Endometrial microvascular endothelial cells (primary cell): ENCODE measurements around the gene PSKH1. TPM values are rescaled to one million over a fixed set of nuclear protein-coding genes. Genes with fewer than 3 reads are reported as not detected.

Experiments
- in situ Hi-C: cut with HindIII; loops from 2 replicates; pipeline ENCODE4 v1.10.0; 2017; ENCODE audit warnings: low sequenced_read_pairs, low pct_unique_long_range_greater_than_20kb; ENCODE audit errors: inconsistent ontology term
- total RNA-seq: library from RNA; depleted of rRNA; stranded (reverse); fragments of >200 nt; gene quantifications from one replicate; pipeline ENCODE4 v1.2.3, GENCODE V29; 2015; ENCODE audit errors: inconsistent ontology term

PSKH1 gene
- total RNA-seq, 1 donor from 2014 or later: 6.9 TPM

- in situ Hi-C loops: no loop called here
These were observed 52.4 kb downstream of the PSKH1 start for GRCh38 chr16:67945392-67945933.

DNA sequence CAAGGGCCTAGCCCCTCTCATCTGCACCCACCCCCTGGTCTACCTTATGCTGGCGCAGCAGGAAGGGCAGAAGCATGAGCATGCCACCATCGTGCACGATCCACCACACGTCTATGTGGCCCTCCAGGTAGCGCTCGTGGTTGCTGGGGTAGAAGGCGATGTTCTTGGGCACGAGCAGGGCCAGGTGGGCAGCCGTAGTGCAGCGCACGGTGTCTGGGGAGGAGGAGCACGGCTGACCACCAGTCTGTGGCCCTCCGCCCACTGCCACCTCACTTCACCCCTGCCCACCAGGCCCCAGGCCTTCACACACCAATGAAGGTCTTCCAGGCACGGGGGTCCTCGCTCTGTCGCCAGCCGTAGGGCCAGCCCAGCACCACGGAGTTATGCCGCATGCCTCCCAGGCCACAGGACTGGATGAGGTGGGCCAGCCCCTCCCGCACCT is 53.1 kb downstream of the PSKH1 start:
- in situ Hi-C loops: no loop called here

- in situ Hi-C loops: no loop called here
These were observed 54.0 kb downstream of the PSKH1 start for GRCh38 chr16:67946966-67947558.

DNA sequence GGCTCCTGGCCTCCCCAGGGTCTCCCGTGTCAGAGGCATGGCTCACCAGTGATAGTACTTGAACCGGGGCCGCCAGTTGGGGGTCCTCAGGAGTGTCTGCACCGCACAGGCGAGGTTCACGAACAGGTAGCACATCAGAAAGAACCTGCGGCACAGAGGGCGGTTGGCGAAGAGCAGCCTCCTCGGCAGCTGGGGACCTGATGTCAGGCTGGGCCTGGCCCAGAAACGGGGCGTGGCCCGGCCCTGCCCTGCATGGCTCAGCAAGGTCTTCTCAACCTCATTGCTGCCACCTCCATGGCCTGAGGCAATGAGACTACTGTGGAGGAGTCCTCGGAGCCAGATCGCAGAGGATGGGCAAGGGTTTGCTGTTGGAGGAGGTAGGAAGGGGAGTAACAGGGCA is 55.0 kb downstream of the PSKH1 start:
- in situ Hi-C loops: no loop called here

GRCh38 chr16:67949645-67950044 is 56.6 kb downstream of the PSKH1 start:
- in situ Hi-C loops: no loop called here

GRCh38 chr16:67950335-67950843 is 57.3 kb downstream of the PSKH1 start:
- in situ Hi-C loops: no loop called here

DNA sequence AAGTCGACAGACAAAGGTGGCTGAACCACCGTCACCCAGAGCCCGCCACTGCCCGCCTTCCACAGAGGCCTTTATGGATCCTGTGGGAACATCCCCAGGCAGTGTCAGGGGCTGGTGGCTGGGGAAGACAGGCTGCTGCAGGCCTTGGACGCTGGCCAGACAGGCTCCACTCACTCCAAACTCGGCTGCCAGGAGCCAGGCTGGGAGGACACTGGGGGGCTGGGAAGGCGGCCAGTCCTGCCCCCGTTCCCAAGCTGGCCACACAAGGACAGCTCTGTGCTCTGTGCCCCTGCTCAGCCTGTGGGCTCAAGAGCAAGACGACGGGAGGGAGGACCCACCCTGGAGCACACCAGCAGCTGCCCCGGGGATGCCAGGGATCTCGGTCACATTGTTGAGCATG is 58.4 kb downstream of the PSKH1 start:
- in situ Hi-C loops: no loop called here

GRCh38 chr16:67953641-67954375 is 60.8 kb downstream of the PSKH1 start:
- in situ Hi-C loops: no loop called here

- in situ Hi-C loops: no loop called here
These were observed 61.6 kb downstream of the PSKH1 start for GRCh38 chr16:67954421-67955196.

GRCh38 chr16:67957622-67958021 is 64.6 kb downstream of the PSKH1 start:
- in situ Hi-C loops: no loop called here

DNA sequence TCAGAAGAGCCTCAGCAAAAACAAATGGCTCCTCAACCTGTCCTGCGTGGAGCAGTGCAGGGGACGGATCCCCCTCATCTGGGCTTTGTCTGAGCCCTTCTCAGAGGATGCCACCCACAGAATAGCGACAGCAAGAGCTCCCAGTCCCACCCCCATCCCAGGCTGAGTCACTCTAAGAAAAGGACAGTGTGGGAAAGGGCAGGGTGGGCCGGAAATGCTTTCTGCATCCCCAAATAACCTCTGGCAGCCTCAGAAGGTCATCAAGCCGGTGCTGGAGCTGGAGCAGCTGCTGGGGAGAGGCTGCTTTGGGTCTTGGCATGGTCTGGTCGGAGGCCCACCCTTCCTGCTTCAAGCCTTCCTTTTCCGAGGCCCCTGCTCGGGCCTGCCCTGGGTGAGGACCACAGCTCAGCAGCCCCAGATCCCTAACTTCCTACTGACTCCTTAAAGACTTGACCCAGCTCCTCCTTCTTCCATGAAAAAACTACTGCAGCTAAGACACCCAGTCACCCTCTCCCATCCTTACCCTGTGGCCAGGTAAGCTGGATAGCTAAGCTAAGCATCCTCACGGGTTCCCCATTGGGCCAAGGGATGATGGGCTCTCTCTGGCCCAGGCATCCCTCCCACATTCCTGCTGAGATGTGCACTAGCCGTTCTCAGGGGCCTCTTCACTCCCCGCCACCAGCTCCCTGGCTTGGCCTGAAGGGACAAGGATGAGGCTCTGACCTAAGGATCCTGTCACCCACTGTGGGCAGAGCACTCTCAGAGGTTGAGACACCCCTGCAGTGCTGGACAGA is 66.7 kb downstream of the PSKH1 start:
- in situ Hi-C loops: no loop called here

DNA sequence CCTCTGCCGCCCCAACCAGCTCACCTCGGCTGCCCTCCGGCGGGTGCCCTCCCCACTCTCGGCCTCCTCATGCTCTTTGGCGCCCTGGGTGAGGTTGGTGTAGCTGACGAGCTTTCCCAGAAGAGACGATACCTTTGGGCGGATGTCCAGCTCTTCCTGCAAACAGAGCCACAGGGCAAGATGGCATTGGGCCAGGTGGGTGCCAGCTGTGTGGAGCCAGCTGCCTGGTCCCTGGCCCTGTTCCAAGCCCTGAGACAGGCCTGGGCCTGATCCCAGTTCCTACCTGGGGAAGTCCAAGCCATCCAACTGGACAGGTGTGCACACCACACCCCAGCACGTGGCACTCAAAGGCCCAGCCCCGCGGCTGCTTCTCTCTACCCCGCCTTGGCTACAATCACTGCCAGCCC is 68.5 kb downstream of the PSKH1 start:
- in situ Hi-C loops: no loop called here

- in situ Hi-C loops: no loop called here
These were observed 69.1 kb downstream of the PSKH1 start for GRCh38 chr16:67962135-67962534.

DNA sequence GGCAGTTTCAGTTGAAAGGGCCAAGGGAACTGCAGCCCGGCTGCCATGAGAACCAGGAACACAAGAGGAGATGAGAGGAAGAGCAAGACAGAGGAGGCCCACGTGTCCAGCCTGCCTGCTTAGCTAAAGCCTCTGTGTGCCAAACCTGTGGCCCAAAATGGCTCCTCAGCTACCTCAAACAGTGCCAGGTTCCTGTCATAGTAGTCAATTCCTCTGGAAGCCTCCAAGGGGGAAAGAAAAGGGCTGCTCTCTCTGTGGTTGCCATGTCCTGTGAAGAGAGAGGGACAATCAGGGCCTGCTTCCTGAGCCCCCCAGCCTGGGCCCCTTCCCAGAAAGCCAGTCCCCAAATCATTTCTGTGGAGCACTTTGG is 70.2 kb downstream of the PSKH1 start:
- in situ Hi-C loops: no loop called here

- in situ Hi-C loops: no loop called here
These were observed 70.7 kb downstream of the PSKH1 start for GRCh38 chr16:67963662-67964321.

GRCh38 chr16:67964477-67965131 is 71.5 kb downstream of the PSKH1 start:
- in situ Hi-C loops: no loop called here

- in situ Hi-C loops: no loop called here
These were observed 72.9 kb downstream of the PSKH1 start for GRCh38 chr16:67965668-67966548.
